Measurements from ENCODE around the gene CHST5. TPM values are rescaled to one million over a fixed set of nuclear protein-coding genes. Genes with fewer than 3 reads are reported as not detected.

CHST5 gene
- total RNA-seq, 1 donor from 2014 or later = 0.85 TPM

DNA sequence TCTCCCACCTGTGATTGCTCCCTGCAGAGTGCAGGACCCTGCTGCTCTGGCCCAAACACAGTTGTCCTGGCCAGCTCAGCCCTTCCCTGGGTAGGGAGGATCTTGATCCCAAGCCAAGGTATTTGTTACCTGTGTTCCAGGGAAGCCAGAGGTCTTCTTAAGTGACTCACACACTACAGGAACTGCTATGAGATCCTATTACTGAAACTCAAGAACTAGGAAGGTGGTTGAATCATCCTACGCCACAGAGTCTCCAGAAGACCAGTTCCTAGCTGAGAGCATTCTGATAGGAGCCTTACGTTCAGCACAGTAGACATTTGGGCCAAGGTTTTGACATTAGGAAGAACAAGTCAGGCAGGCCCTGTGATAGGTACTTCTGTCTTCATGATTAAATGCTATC lies 52.7 kb downstream of the CHST5 start:
- intact Hi-C loops (cut with micrococcal nuclease) = loop anchor here (10.0 kb wide), 1 partner anchor 132 kb away; no protein-coding TSS in a partner anchor
- H3K36me3 ChIP-seq = no peaks in the 10 kb centered on the region
- DNase-seq = no peak
- H3K4me3 ChIP-seq = no peak overlapping the region
- H3K4me1 ChIP-seq = no peaks in the 10 kb centered on the region
- no peaks in the 10 kb centered on the region for H3K27me3 ChIP-seq (ENCODE audit: low read depth)
- H3K9me3 ChIP-seq (replicated peaks) = no peaks in the 10 kb centered on the region
- no peak overlapping the region for H3K27ac ChIP-seq (replicated peaks)
- TF ChIP-seq, protein P1, sequence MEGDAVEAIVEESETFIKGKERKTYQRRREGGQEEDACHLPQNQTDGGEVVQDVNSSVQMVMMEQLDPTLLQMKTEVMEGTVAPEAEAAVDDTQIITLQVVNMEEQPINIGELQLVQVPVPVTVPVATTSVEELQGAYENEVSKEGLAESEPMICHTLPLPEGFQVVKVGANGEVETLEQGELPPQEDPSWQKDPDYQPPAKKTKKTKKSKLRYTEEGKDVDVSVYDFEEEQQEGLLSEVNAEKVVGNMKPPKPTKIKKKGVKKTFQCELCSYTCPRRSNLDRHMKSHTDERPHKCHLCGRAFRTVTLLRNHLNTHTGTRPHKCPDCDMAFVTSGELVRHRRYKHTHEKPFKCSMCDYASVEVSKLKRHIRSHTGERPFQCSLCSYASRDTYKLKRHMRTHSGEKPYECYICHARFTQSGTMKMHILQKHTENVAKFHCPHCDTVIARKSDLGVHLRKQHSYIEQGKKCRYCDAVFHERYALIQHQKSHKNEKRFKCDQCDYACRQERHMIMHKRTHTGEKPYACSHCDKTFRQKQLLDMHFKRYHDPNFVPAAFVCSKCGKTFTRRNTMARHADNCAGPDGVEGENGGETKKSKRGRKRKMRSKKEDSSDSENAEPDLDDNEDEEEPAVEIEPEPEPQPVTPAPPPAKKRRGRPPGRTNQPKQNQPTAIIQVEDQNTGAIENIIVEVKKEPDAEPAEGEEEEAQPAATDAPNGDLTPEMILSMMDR (IDR thresholded peaks at IDR 0.05; ENCODE audit: borderline replicate concordance) = no peak

DNA sequence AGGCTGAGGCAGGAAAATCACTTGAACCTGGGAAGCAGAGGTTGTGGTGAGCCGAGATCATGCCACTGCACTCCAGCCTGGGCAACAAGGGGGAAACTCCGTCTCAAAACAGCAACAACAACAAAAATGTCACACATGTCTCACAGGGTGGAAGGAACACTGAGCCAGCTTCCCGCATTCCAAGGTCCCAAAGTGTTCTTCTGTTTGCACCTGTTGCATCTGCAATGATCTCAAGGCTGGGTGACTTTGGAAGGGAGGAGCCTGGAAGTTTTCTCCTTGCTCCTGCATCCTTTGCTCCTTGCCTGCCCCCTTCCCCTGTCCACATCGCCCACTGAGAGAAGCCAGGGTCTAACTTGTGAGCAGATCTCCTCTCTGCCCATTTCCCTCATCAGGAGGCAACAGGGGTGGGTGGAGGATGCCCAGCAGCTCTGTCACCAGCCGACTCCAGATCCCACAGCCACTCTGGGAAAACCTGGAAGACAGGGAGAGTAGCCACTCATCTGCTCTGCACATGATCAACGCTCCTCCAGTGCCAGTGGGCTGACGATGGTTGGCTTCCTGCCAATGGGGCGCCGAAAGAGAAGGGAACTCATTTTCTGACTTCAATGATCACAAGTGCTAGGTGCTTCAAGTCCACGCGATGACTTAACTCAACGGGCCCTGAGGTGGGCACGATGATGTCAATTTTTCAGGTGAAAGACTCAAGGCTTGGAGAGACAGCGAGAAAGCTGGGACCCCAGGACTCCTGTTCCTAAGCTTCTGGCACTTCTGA lies 53.3 kb downstream of the CHST5 start:
- TF ChIP-seq, protein P1 (IDR thresholded peaks at IDR 0.05; ENCODE audit: borderline replicate concordance) = no peak
- no peaks in the 10 kb centered on the region for H3K36me3 ChIP-seq
- intact Hi-C loops (cut with micrococcal nuclease) = loop anchor here (10.0 kb wide), 1 partner anchor 132 kb away; no protein-coding TSS in a partner anchor
- H3K4me3 ChIP-seq = no peak overlapping the region
- no peak overlapping the region for H3K27ac ChIP-seq (replicated peaks)
- H3K4me1 ChIP-seq = no peaks in the 10 kb centered on the region
- no peaks in the 10 kb centered on the region for H3K27me3 ChIP-seq (ENCODE audit: low read depth)
- no peaks in the 10 kb centered on the region for H3K9me3 ChIP-seq (replicated peaks)
- no peak for DNase-seq

DNA sequence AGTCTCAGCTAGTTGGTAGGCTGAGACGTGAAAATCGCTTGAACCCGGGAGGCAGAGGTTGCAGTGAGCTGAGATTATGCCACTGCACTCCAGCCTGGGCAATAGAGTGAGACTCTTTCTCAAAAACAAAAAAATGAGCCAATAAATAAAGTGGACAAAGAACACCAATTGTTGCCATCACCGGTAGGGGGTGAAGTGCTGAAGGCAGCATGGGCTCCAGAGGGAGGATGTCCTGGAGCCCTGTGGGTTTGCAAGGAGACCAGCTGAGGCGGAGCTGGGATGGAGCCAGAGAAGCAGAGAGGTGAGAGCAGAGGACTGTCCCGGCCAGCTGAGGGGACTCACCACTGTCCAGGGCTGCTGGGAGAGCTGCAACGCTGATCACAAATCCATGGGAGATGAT lies 54.4 kb downstream of the CHST5 start:
- Histone ChIP-seq H3K27me3 (ENCODE audit: low read depth) (no peaks in the 10 kb centered on the region), H3K9me3 (replicated peaks) (no peaks in the 10 kb centered on the region), H3K36me3 (no peaks in the 10 kb centered on the region), H3K4me3 (no peak overlapping the region), H3K27ac (replicated peaks) (no peak overlapping the region), H3K4me1 (no peaks in the 10 kb centered on the region)
- DNase-seq = no peak
- TF ChIP-seq, protein P1 (IDR thresholded peaks at IDR 0.05; ENCODE audit: borderline replicate concordance) = no peak
- intact Hi-C loops (cut with micrococcal nuclease) = loop anchor here (10.0 kb wide), 1 partner anchor 133 kb away; no protein-coding TSS in a partner anchor

DNA sequence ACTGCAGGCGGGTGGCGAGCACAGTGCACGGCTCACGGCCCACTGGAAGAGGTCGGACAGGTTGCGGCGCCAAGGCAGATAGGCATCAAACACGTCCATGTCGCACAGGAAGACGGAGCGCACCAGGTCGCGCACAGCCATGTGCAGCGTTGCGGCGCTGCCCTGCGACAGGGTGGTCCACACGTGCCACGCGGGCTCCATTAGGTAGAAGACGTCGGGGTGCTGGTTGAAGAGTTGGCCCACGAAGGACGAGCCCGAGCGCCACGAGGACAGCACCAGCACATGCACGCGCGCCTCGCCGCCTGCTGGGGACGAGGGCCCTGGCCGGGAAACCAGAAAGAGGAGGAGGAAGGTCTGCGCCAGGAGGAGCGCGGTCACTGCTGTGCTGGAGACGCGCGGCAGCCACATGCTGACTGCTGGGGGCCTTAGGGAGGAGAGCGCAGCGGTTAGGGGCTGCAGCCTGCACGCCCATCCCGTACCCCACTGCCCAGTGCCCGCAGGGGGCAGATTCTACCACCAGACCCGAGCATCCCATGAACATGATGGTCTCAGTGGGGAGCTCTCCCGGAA lies 56.4 kb downstream of the CHST5 start:
- H3K27me3 ChIP-seq (ENCODE audit: low read depth) = no peaks in the 10 kb centered on the region
- H3K27ac ChIP-seq (replicated peaks) = no peak overlapping the region
- TF ChIP-seq, protein P1 (IDR thresholded peaks at IDR 0.05; ENCODE audit: borderline replicate concordance) = no peak
- no peaks in the 10 kb centered on the region for H3K36me3 ChIP-seq
- no peak overlapping the region for H3K4me3 ChIP-seq
- H3K4me1 ChIP-seq = no peaks in the 10 kb centered on the region
- no peaks in the 10 kb centered on the region for H3K9me3 ChIP-seq (replicated peaks)
- no peak for DNase-seq
- intact Hi-C loops (cut with micrococcal nuclease) = no loop called here

Other genes starting within 250 kb of the CHST5 start
- 24.9 TPM for gene CFDP1, start 102.6 kb downstream of the CHST5 start, total RNA-seq
- gene TMEM170A, start 71.4 kb downstream of the CHST5 start, total RNA-seq = 10.3 TPM
- 1.4 TPM for gene CHST6, start 40.7 kb downstream of the CHST5 start, total RNA-seq
- gene TMEM231, start 20.1 kb upstream of the CHST5 start, total RNA-seq = 6.6 TPM
- 280 TPM for gene GABARAPL2, start 30.3 kb upstream of the CHST5 start, total RNA-seq
- 28.4 TPM for gene ADAT1, start 87.2 kb upstream of the CHST5 start, total RNA-seq
- 127 TPM for gene KARS1, start 111.6 kb upstream of the CHST5 start, total RNA-seq
- 60.1 TPM for gene TERF2IP, start 111.7 kb upstream of the CHST5 start, total RNA-seq
- not detected for gene CPHXL2, start 140.9 kb upstream of the CHST5 start, total RNA-seq
- gene DUXB, start 165.4 kb upstream of the CHST5 start, total RNA-seq = not detected
- not detected for gene CPHXL, start 190.4 kb upstream of the CHST5 start, total RNA-seq